K562 (cell line): ENCODE data around the gene EIPR1. TPM values are rescaled to one million over a fixed set of nuclear protein-coding genes. Genes with fewer than 3 reads are reported as not detected.

Experiments
- ATAC-seq: fragments of 200-7000 bp; cut with Tn5 transposase; 3 replicates; pipeline ENCODE4 v1.9.1; 2020; ENCODE audit warnings: moderate library complexity
- BruUV-seq: library from RNA; stranded (reverse); fragments of 400-500 nt; replicated peaks from 2 replicates; lab custom pipeline; 2021; lab: Mats Ljungman, UMichigan
- CTCF ChIA-PET: fragments of 300-600 bp; formaldehyde crosslinking; extraction: SDS; loops from one replicate; lab custom pipeline; 2021; ENCODE audit warnings: low intra/inter-chr PET ratio; lab: Yijun Ruan, JAX
- POLR2A ChIA-PET: fragments of 300-600, 350-650 bp; sonication (Branson Sonifier 250); formaldehyde crosslinking; extraction: SDS; loops from one replicate; lab custom pipeline; 2021; ENCODE audit warnings: antibody characterized with exemption, inconsistent platforms; lab: Yijun Ruan, JAX
- DNase-seq, 4 experiments: peaks; one replicate each; pipeline versions ENCODE4 v3.0.0 to v3.0.0-alpha.2; 2011 to 2018; ENCODE audit warnings: low spot score in 3 of 4, mixed read lengths in 3 of 4; ENCODE audit errors: extremely low read depth in 1 of 4
- FAIRE-seq: peaks from 2 replicates; lab custom pipeline; 2011; peaks lifted over from hg19 to GRCh38; lab: Jason Lieb, UNC
- H2AFZ ChIP-seq: 2 replicates; pipeline ENCODE4 v1.6.0; 2011; ENCODE audit warnings: low read depth, low read length, control low read depth, inconsistent platforms
- H3K27ac ChIP-seq: fragments of 200-600 bp; 3 replicates; pipeline ENCODE4 v1.8.0; 2011; ENCODE audit warnings: low read depth, mild to moderate bottlenecking, control low read depth, inconsistent platforms, low read length, moderate library complexity, mixed read lengths; ENCODE audit errors: extremely low read depth
- H3K27me3 ChIP-seq, 2 experiments: fragments of 300-600 bp in 1 of 2; 2 replicates in 1 of 2; 3 replicates in 1 of 2; pipeline versions ENCODE4 v1.6.0 to v1.8.0; 2011; ENCODE audit warnings: inconsistent platforms in 2 of 2, low read length in 2 of 2, mild to moderate bottlenecking in 1 of 2, mixed read lengths in 1 of 2, moderate library complexity in 1 of 2; ENCODE audit not compliant: control insufficient read depth in 2 of 2, insufficient read depth in 2 of 2
- H3K36me3 ChIP-seq: fragments of 300-600 bp; 3 replicates; pipeline ENCODE4 v1.8.0; 2011; ENCODE audit warnings: mild to moderate bottlenecking, low read length, inconsistent platforms; ENCODE audit not compliant: control insufficient read depth, insufficient read depth
- H3K4me1 ChIP-seq, 2 experiments: fragments of 200-600 bp in 1 of 2; replicated peaks in 1 of 2; 2 replicates in 1 of 2; 3 replicates in 1 of 2; pipeline versions ENCODE4 v1.5.1 to v1.8.0; 2011; ENCODE audit warnings: inconsistent platforms in 2 of 2, low read length in 2 of 2, mild to moderate bottlenecking in 1 of 2, mixed read lengths in 1 of 2, moderate library complexity in 1 of 2; ENCODE audit not compliant: control insufficient read depth in 2 of 2, insufficient read depth in 2 of 2
- H3K4me2 ChIP-seq: 2 replicates; pipeline ENCODE4 v1.6.1; 2011; ENCODE audit warnings: low read length, control low read depth, inconsistent platforms, mixed read lengths; ENCODE audit not compliant: insufficient read depth
- H3K4me3 ChIP-seq: fragments of 200-600 bp; sonication (generic), shearing (Covaris generic); 2 replicates; pipeline ENCODE4 v1.5.1; 2016; ENCODE audit warnings: control low read depth, inconsistent platforms
- H3K79me2 ChIP-seq: fragments of 200-600 bp; 3 replicates; pipeline ENCODE4 v1.8.0; 2011; ENCODE audit warnings: low read length, inconsistent platforms; ENCODE audit not compliant: control insufficient read depth, insufficient read depth
- H3K9ac ChIP-seq, 2 experiments: 2 replicates each; pipeline versions ENCODE4 v1.6.0 to v1.6.1; 2011; ENCODE audit warnings: low read depth in 2 of 2, low read length in 2 of 2, control low read depth in 1 of 2, inconsistent platforms in 1 of 2, mild to moderate bottlenecking in 1 of 2, mixed read lengths in 1 of 2; ENCODE audit not compliant: insufficient read depth in 1 of 2
- H3K9me1 ChIP-seq: one replicate; pipeline ENCODE4 v1.6.0; 2011; ENCODE audit warnings: inconsistent platforms, mild to moderate bottlenecking, low read length, moderate library complexity; ENCODE audit not compliant: control insufficient read depth, insufficient read depth
- H3K9me3 ChIP-seq: replicated peaks from 2 replicates; pipeline ENCODE4 v1.5.1; 2011; ENCODE audit warnings: low read depth, low read length, inconsistent platforms; ENCODE audit not compliant: control insufficient read depth, insufficient read depth
- H4K20me1 ChIP-seq: replicated peaks from 2 replicates; pipeline ENCODE4 v1.6.1; 2011; ENCODE audit warnings: low read length, inconsistent platforms, mixed read lengths; ENCODE audit not compliant: control insufficient read depth, insufficient read depth
- BRD4 ChIP-seq: fragments of 200-600 bp; sonication (generic); IDR thresholded peaks from 2 replicates; pipeline ENCODE4 v1.6.1; 2017; ENCODE audit warnings: inconsistent platforms
- NCOA6 ChIP-seq: fragments of 450-650 bp; IDR thresholded peaks from 2 replicates; pipeline ENCODE4 v1.6.1; 2017; ENCODE audit warnings: mild to moderate bottlenecking
- RUNX1 ChIP-seq: sonication (generic); IDR thresholded peaks from 2 replicates; pipeline ENCODE4 v1.6.1; 2016; ENCODE audit warnings: antibody characterized with exemption, low read depth
- SP2 ChIP-seq: IDR thresholded peaks from 2 replicates; pipeline ENCODE4 v1.6.1; 2011; ENCODE audit warnings: mild to moderate bottlenecking, low read depth, low read length, moderate library complexity; ENCODE audit not compliant: poor library complexity, severe bottlenecking; ENCODE audit errors: extremely low read depth
- ZZZ3 ChIP-seq: fragments of 450-650 bp; IDR thresholded peaks from 2 replicates; pipeline ENCODE4 v1.6.1; 2016; ENCODE audit warnings: antibody characterized with exemption, mild to moderate bottlenecking, moderate library complexity
- WGBS: fragments of 100-300 bp; shearing (Covaris generic); methylation state at CpG from one replicate; pipeline ENCODE4 v1.1.6; 2016; ENCODE audit warnings: low coverage, mixed read lengths; ENCODE audit not compliant: insufficient coverage; ENCODE audit errors: missing lambda C conversion rate; 5-methylcytosine and 5-hydroxymethylcytosine counted together
- in situ Hi-C: fragments of 300-500 bp; cut with MboI; formaldehyde crosslinking; loops from 4 replicates; pipeline ENCODE4 v1.15.0; 2018; ENCODE audit warnings: inconsistent platforms, mixed read lengths
- intact Hi-C: fragments of 100-400 bp; cut with micrococcal nuclease; formaldehyde crosslinking; loops from 2 replicates; pipeline ENCODE4 v1.14.2; 2022
- polyA plus RNA-seq, 8 experiments: library from polyadenylated mRNA; depleted of rRNA in 4 of 8; stranded (reverse) in 5 of 8; unstranded in 3 of 8; fragments of >200 nt; fragmentation: Nextera tagmentation in 2 of 8; fragmentation: Illumina TruSeq in 1 of 8; extraction: Ambion mirVana in 2 of 8; extraction: Trizol in 1 of 8; gene quantifications; 2 replicates each; pipeline versions ENCODE4 v1.2.1 to v1.2.3, GENCODE V29; 2011 to 2014; ENCODE audit warnings: inconsistent platforms in 1 of 8, missing spikeins in 1 of 8
- total RNA-seq, 7 experiments: library from RNA; depleted of rRNA in 6 of 7; stranded (reverse); fragments of >200 nt in 6 of 7; fragmentation: Illumina TruSeq in 2 of 7; extraction: Trizol in 2 of 7; gene quantifications; 2 replicates each; pipeline versions ENCODE4 v1.2.1 to v1.2.3, GENCODE V29; 2011 to 2021; ENCODE audit warnings: low replicate concordance in 1 of 7
- TF ChIP-seq, protein P1 (sequence below): fragments of 250-450 bp; sonication (Bioruptor Pico); IDR thresholded peaks from 2 replicates; pipeline ENCODE4 v1.6.1; 2021; ENCODE audit warnings: mild to moderate bottlenecking
- TF ChIP-seq, protein P2 (sequence below): fragments of 450-650 bp; formaldehyde crosslinking; IDR thresholded peaks from 2 replicates; pipeline ENCODE4 v1.4.0; 2022; ENCODE audit warnings: missing genetic modification characterization
- TF ChIP-seq, protein P3 (sequence below): fragments of 450-650 bp; IDR thresholded peaks from 2 replicates; pipeline ENCODE4 v1.6.1; 2017; ENCODE audit warnings: antibody characterized with exemption
- TF ChIP-seq, protein P4 (sequence below): fragments of 450-650 bp; IDR thresholded peaks from 2 replicates; pipeline ENCODE4 v1.6.1; 2017; ENCODE audit warnings: mild to moderate bottlenecking, moderate library complexity

The EIPR1 gene
- total and polyA plus RNA-seq, 9 of the 15 experiments (the other 6 are each of a cell fraction or from before 2014, with no cell fraction given) = 19.9 to 54.4 (median 35.9) TPM

DNA sequence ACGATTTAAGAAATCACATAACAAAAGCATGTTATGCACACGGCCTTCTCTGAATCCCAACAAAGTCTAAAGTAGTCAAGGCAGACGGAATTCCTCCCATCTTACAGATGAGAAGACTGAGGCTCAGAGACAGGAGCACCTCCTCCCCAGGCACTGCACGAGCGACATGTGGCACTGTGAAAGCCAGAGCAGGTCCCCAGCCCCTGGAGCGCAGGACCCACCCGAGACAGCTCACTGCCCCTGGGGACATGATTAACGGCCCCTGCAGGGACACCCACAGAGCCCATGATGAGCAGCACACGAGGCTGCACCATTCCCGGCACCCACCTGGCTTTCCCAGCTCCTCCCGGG, 53.6 kb downstream of the EIPR1 start (continued):
- TF ChIP-seq, protein P1, sequence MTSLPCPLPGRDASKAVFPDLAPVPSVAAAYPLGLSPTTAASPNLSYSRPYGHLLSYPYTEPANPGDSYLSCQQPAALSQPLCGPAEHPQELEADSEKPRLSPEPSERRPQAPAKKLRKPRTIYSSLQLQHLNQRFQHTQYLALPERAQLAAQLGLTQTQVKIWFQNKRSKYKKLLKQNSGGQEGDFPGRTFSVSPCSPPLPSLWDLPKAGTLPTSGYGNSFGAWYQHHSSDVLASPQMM (CRISPR knock-in tag) = no peak
- TF ChIP-seq BRD4 = no peak
- TF ChIP-seq, protein P2, sequence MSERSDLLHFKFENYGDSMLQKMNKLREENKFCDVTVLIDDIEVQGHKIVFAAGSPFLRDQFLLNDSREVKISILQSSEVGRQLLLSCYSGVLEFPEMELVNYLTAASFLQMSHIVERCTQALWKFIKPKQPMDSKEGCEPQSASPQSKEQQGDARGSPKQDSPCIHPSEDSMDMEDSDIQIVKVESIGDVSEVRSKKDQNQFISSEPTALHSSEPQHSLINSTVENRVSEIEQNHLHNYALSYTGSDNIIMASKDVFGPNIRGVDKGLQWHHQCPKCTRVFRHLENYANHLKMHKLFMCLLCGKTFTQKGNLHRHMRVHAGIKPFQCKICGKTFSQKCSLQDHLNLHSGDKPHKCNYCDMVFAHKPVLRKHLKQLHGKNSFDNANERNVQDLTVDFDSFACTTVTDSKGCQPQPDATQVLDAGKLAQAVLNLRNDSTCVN (CRISPR knock-in tag) = no peak

DNA sequence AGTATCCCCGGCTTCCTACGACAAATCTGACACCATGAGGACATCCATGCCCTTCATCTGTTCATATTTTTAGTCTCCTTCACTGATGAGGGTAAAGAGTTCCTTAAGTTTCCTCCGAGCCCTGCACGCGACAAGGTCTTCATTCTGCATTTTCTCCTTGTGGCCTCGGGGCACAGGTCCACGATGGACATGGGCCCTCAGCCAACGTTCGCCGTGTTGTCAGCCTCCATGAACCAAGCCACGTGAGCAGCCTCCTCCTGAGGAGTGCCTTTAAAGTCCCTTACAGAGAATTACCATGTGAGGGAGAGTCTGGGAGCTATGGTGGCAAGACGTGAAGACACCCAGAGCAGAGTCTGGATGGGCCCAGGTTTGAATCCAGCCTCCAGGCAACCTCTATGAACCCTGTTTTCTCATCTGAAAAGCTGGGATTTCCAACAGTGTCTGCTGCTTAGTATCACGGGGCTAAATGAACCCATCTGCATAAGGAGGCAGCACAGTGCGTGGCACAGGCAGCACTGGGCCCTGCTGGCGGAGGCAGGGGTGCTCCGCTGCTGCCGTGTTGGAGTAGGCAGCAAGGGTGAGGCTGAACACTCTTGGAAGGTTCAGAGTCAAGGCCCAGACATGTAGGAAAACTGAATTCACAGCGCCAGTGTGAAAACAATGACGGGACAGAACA, 54.1 kb downstream of the EIPR1 start:
- 84% methylated on average over 15 of the region's 19 CpGs for WGBS

More for the DNA sequence above, 54.1 kb downstream of the EIPR1 start:
- DNase-seq (no peak), ATAC-seq (no peak), FAIRE-seq (no peak)
- Histone ChIP-seq H3K27ac (no peak overlapping the region), H3K79me2 (no peaks in the 10 kb centered on the region), H3K27me3 (no peaks in the 10 kb centered on the region), H2AFZ (no peak overlapping the region), H3K9me1 (no peaks in the 10 kb centered on the region), H3K9me3 (no peaks in the 10 kb centered on the region), H3K4me1 (peaks cover 0 to 16% of the 10 kb centered on the region in 2 experiments; a peak in 1 of 5 replicates), H3K4me2 (no peak overlapping the region), H3K9ac (no peak overlapping the region), H4K20me1 (0 out of 2 replicates have a peak, but pooled peaks cover 6% of the 10 kb centered on the region), H3K4me3 (no peak overlapping the region), H3K36me3 (peaks cover 9% of the 10 kb centered on the region; the same call in 1 of the 3 replicates)
- TF ChIP-seq RUNX1 = no peak
- no peak for TF ChIP-seq SP2
- no peak for TF ChIP-seq ZZZ3
- no peak for TF ChIP-seq NCOA6
- TF ChIP-seq, protein P3, sequence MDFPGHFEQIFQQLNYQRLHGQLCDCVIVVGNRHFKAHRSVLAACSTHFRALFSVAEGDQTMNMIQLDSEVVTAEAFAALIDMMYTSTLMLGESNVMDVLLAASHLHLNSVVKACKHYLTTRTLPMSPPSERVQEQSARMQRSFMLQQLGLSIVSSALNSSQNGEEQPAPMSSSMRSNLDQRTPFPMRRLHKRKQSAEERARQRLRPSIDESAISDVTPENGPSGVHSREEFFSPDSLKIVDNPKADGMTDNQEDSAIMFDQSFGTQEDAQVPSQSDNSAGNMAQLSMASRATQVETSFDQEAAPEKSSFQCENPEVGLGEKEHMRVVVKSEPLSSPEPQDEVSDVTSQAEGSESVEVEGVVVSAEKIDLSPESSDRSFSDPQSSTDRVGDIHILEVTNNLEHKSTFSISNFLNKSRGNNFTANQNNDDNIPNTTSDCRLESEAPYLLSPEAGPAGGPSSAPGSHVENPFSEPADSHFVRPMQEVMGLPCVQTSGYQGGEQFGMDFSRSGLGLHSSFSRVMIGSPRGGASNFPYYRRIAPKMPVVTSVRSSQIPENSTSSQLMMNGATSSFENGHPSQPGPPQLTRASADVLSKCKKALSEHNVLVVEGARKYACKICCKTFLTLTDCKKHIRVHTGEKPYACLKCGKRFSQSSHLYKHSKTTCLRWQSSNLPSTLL = no peak
- TF ChIP-seq, protein P4, sequence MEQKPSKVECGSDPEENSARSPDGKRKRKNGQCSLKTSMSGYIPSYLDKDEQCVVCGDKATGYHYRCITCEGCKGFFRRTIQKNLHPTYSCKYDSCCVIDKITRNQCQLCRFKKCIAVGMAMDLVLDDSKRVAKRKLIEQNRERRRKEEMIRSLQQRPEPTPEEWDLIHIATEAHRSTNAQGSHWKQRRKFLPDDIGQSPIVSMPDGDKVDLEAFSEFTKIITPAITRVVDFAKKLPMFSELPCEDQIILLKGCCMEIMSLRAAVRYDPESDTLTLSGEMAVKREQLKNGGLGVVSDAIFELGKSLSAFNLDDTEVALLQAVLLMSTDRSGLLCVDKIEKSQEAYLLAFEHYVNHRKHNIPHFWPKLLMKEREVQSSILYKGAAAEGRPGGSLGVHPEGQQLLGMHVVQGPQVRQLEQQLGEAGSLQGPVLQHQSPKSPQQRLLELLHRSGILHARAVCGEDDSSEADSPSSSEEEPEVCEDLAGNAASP = no peak
- CTCF ChIA-PET = no interaction called here
- in situ Hi-C loops = no loop called here
- intact Hi-C loops = no loop called here
- POLR2A ChIA-PET = no interaction called here
- BruUV-seq = no TSS peak
